ENCODE results near the gene PYGL.
A peak's percentile ranks its signal among the peaks of the same experiment; 100 is the strongest.
"Not testable (repeated sequence)": the region's sequence is repeated elsewhere in the genome, so short reads cannot be mapped to it uniquely, and the experiment has no call there.

The PYGL gene

DNA sequence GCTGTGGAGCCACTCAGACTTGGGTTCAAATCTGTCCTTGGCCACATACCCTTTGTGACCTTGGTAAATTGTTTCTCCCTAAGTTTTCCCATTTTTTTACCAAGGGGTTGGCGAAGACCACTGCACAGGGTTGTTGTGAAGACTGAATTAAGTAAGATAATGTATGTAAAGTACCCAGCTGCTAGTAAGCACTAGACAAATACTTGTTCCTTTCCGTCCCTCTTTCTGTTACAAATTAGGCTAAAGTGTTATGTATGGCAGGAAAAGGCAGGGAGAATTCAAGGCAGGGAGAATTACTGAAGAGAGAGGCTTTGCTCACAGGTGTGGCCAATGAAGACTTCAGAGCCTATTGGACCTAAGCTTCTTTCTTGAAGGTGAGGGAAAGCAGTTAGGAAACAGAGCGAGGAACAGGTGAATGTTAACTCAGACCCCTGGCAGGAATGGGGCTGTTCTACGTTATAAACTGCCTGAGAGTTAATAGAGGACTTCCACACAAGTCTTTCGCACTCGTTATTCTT is 46.6 kb downstream of the PYGL start:
- TF ChIP-seq MAX (IDR thresholded peaks at IDR 0.05; ENCODE audit: low read depth, low read length), result no peak
- TF ChIP-seq, protein P1, sequence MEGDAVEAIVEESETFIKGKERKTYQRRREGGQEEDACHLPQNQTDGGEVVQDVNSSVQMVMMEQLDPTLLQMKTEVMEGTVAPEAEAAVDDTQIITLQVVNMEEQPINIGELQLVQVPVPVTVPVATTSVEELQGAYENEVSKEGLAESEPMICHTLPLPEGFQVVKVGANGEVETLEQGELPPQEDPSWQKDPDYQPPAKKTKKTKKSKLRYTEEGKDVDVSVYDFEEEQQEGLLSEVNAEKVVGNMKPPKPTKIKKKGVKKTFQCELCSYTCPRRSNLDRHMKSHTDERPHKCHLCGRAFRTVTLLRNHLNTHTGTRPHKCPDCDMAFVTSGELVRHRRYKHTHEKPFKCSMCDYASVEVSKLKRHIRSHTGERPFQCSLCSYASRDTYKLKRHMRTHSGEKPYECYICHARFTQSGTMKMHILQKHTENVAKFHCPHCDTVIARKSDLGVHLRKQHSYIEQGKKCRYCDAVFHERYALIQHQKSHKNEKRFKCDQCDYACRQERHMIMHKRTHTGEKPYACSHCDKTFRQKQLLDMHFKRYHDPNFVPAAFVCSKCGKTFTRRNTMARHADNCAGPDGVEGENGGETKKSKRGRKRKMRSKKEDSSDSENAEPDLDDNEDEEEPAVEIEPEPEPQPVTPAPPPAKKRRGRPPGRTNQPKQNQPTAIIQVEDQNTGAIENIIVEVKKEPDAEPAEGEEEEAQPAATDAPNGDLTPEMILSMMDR (IDR thresholded peaks at IDR 0.05; ENCODE audit: low read depth, low read length), result no peak
- TF ChIP-seq MYC (IDR thresholded peaks at IDR 0.05; ENCODE audit: low read depth, low read length), result no peak
- no peak for TF ChIP-seq POLR2A (IDR thresholded peaks at IDR 0.05; ENCODE audit: extremely low read depth, insufficient read length)
- no peak overlapping the region for H3K4me3 ChIP-seq (ENCODE audit: low read depth, low read length)
- no peak for DNase-seq (ENCODE audit: low read depth)

DNA sequence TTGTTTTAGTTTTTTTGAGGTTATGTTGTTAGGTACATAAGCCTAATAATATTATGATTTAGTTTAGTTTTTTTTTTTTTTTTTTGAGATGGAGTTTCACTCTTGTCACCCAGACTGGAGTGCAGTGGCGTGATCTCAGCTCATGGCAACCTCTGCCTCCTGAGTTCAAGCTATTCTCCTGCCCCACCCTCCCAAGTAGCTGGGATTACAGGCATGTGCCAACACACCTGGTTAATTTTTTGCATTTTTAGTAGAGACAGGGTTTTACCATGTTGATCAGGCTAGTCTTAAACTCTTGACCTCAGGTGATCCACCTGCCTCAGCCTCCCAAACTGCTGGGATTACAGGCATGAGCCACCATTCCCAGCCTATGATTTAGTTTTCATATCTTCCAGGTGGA is 47.3 kb downstream of the PYGL start:
- H3K4me3 ChIP-seq (ENCODE audit: low read depth, low read length); DNase-seq (ENCODE audit: low read depth): not testable (repeated sequence)

GRCh38 chr14:50896421-50896820 is 47.9 kb downstream of the PYGL start:
- DNase-seq (ENCODE audit: low read depth); H3K4me3 ChIP-seq (ENCODE audit: low read depth, low read length): not testable (repeated sequence)

DNA sequence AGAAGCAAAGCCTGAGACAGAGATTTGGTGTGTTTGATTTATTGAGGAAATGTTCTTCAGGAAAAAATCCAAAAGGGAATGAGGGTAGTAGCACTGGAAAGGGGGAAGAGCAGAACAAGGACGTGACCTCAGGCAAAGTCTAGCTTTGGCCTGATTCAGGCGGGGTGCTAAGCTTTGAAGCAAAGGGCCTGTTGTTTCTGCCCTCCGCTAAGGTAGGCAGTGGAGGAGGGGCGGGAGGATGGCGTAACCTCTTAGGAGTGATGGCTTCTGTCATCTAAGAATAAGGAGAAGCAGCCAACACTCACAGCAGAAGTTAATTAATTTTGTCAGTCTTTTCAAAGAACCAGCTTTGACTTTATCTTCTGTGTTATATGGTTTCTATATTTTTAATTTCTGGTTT is 52.0 kb downstream of the PYGL start:
- no peak overlapping the region for H3K4me3 ChIP-seq (ENCODE audit: low read depth, low read length)

DNA sequence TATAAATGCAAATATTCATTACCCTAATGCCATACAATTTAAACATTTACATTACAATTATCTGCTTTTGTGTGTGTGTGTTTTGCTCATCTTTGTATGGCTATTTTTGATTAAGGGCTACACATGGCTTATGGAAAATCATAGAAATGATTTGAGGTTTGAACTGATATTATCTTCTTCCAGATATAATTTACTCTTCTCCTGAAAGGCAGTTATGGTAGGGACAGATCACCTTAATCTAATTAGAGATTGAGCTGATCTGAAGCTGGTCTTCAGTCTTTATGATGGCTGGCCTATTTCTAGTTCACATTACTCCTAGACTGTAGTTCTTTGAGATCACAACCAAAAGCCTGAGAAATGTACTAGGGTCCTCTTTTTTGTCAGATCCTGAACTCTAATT is 56.8 kb downstream of the PYGL start:
- no peak overlapping the region for H3K4me3 ChIP-seq (ENCODE audit: low read depth, low read length)
- TF ChIP-seq POLR2A (IDR thresholded peaks at IDR 0.05; ENCODE audit: extremely low read depth, insufficient read length), result no peak
- TF ChIP-seq, protein P1 (IDR thresholded peaks at IDR 0.05; ENCODE audit: low read depth, low read length), result no peak
- TF ChIP-seq MYC (IDR thresholded peaks at IDR 0.05; ENCODE audit: low read depth, low read length), result no peak
- TF ChIP-seq MAX (IDR thresholded peaks at IDR 0.05; ENCODE audit: low read depth, low read length), result no peak
- DNase-seq (ENCODE audit: low read depth), result no peak

More for the DNA sequence above, 52.0 kb downstream of the PYGL start:
- TF ChIP-seq POLR2A (IDR thresholded peaks at IDR 0.05; ENCODE audit: extremely low read depth, insufficient read length), result no peak
- TF ChIP-seq, protein P1 (IDR thresholded peaks at IDR 0.05; ENCODE audit: low read depth, low read length), result no peak
- TF ChIP-seq MYC (IDR thresholded peaks at IDR 0.05; ENCODE audit: low read depth, low read length), result no peak
- TF ChIP-seq MAX (IDR thresholded peaks at IDR 0.05; ENCODE audit: low read depth, low read length), result no peak
- DNase-seq (ENCODE audit: low read depth), result peak; percentile 47

GRCh38 chr14:50883827-50884197 is 60.5 kb downstream of the PYGL start:
- no peak for DNase-seq (ENCODE audit: low read depth)
- TF ChIP-seq MYC (IDR thresholded peaks at IDR 0.05; ENCODE audit: low read depth, low read length) (no peak), POLR2A (IDR thresholded peaks at IDR 0.05; ENCODE audit: extremely low read depth, insufficient read length) (no peak)
- H3K4me3 ChIP-seq (ENCODE audit: low read depth, low read length), result no peak overlapping the region

DNA sequence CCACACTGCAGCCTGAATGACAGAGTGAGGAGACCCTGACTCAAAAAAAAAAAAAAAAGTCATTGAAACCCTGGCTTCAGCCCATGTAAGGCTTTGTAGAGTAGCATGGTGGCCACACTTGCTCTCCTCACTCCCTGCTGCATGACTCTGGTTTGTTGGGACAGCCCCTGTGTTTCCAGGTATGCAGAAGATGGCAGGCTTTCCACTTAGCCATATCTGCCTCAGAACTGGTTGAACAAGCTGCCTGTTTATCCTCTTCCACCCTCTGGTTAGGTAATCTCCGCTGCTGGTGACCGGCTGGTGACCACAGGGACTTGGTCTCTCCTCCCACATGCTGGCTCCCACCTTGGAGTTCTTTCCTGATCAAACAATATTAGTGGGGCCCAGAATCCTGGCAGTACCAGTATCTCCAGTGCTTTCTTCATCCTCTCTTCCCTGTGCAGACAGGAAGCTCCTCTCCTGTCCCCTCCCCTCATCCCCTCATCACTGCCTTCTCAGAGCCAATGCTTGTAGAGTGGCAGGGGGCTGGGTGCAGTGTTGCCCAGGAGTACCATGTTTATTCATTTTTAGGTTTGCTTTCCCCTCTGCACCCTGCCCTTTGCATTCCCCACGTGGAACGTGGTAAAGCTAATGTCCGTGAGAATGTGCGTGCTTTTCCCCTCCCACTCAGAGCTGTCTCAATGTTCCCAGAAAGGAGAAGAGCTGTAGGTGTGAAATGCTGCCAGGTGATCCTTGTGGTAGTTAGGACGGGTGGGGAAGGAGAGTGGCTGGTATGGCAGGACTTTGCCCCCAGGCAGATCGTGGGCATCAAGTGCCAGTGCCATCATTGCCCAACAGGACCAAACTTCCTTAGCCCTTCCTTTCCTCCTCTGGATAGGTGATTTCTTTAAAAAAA is 61.1 kb downstream of the PYGL start:
- no peak for TF ChIP-seq MAX (IDR thresholded peaks at IDR 0.05; ENCODE audit: low read depth, low read length)
- TF ChIP-seq MYC (IDR thresholded peaks at IDR 0.05; ENCODE audit: low read depth, low read length), result no peak
- no peak for TF ChIP-seq POLR2A (IDR thresholded peaks at IDR 0.05; ENCODE audit: extremely low read depth, insufficient read length)
- TF ChIP-seq, protein P1 (IDR thresholded peaks at IDR 0.05; ENCODE audit: low read depth, low read length), result no peak
- no peak for DNase-seq (ENCODE audit: low read depth)
- H3K4me3 ChIP-seq (ENCODE audit: low read depth, low read length), result no peak overlapping the region
